Measurements from ENCODE around the gene GIMAP8. TPM values are rescaled to one million over a fixed set of nuclear protein-coding genes. Genes with fewer than 3 reads are reported as not detected.

The GIMAP8 gene
- total RNA-seq, 1 donor from 2014 or later: 28.3 TPM

- H3K36me3 ChIP-seq: no peaks in the 10 kb centered on the region
- H3K9me3 ChIP-seq: peaks cover 0 to 15% of the 10 kb centered on the region in 2 donors
- no peak overlapping the region for H3K27ac ChIP-seq
- TF ChIP-seq, protein P1, sequence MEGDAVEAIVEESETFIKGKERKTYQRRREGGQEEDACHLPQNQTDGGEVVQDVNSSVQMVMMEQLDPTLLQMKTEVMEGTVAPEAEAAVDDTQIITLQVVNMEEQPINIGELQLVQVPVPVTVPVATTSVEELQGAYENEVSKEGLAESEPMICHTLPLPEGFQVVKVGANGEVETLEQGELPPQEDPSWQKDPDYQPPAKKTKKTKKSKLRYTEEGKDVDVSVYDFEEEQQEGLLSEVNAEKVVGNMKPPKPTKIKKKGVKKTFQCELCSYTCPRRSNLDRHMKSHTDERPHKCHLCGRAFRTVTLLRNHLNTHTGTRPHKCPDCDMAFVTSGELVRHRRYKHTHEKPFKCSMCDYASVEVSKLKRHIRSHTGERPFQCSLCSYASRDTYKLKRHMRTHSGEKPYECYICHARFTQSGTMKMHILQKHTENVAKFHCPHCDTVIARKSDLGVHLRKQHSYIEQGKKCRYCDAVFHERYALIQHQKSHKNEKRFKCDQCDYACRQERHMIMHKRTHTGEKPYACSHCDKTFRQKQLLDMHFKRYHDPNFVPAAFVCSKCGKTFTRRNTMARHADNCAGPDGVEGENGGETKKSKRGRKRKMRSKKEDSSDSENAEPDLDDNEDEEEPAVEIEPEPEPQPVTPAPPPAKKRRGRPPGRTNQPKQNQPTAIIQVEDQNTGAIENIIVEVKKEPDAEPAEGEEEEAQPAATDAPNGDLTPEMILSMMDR (IDR thresholded peaks at IDR 0.05): no peak
- H3K4me1 ChIP-seq: no peaks in the 10 kb centered on the region
- intact Hi-C loops (cut with DNase I): no loop called here
- no peak for DNase-seq (ENCODE audit: low spot score in 2 of 2)
- H3K4me3 ChIP-seq: no peak overlapping the region
- H3K27me3 ChIP-seq: no peaks in the 10 kb centered on the region
Observed at GRCh38 chr7:150444674-150445365, 5.6 kb upstream of the GIMAP8 start.

- DNase-seq (ENCODE audit: low spot score in 2 of 2): no peak
- Histone ChIP-seq H3K9me3 (peaks cover 0 to 6% of the 10 kb centered on the region in 2 donors), H3K36me3 (no peaks in the 10 kb centered on the region), H3K27ac (no peak overlapping the region), H3K4me3 (no peak overlapping the region), H3K27me3 (no peaks in the 10 kb centered on the region), H3K4me1 (no peaks in the 10 kb centered on the region)
- TF ChIP-seq, protein P1 (IDR thresholded peaks at IDR 0.05): no peak
- intact Hi-C loops (cut with DNase I): no loop called here
Observed at GRCh38 chr7:150446288-150446938, 4.0 kb upstream of the GIMAP8 start.

DNA sequence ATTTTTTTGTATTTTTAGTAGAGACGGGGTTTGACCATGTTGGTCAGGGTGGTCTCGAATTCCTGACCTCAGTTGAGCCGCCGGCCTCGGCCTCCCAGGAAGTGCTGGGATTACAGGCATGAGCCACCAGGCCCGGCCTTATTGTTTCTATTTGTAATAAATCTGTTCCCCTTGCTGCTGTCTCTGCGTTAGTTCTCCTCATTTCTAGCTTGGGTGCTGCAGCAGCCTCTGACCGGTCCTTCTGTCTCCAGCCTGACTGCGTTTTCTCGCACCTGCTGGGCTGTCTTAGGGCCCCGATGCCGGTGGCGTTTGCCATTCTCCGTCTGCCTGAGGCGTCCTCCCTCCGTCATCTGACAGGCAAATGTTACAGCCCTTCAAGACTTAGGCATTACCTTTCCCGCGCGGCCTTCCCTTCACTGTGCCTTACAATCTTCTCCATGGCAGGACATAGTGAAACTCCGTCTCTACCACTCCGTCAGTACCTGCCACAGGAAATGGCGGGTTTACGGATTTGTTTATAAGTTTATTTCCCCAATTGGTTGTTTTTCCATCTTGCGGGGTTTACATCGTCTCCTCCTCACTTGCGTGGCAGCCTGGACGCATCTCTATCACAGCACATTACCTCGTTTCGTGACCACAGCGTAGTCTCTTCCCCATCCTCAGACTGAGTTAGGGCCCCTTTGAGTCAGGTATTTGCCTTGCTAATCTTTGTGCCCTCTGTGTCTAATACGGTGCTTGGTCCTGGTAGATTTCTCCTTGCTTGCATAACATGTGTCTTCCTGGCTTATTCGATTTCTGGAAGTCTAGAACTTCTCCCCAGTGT lies 2.3 kb upstream of the GIMAP8 start:
- Histone ChIP-seq H3K9me3 (no peaks in the 10 kb centered on the region), H3K27me3 (no peaks in the 10 kb centered on the region), H3K27ac (no peak overlapping the region), H3K4me1 (no peaks in the 10 kb centered on the region), H3K4me3 (no peak overlapping the region), H3K36me3 (no peaks in the 10 kb centered on the region)
- intact Hi-C loops (cut with DNase I): no loop called here
- TF ChIP-seq, protein P1 (IDR thresholded peaks at IDR 0.05): no peak
- no peak for DNase-seq (ENCODE audit: low spot score in 2 of 2)

- TF ChIP-seq, protein P1 (IDR thresholded peaks at IDR 0.05): peak in 2 of 3 experiments; percentile 55 to 64
- Histone ChIP-seq H3K27me3 (no peaks in the 10 kb centered on the region), H3K4me1 (no peaks in the 10 kb centered on the region), H3K9me3 (no peaks in the 10 kb centered on the region), H3K4me3 (no peak overlapping the region), H3K36me3 (no peaks in the 10 kb centered on the region), H3K27ac (no peak overlapping the region)
- DNase-seq (ENCODE audit: low spot score in 2 of 2): peak; percentile 27 to 79
- intact Hi-C loops (cut with DNase I): no loop called here
Observed at GRCh38 chr7:150448789-150449147, 1.7 kb upstream of the GIMAP8 start.

GRCh38 chr7:150449206-150449952 lies 1.1 kb upstream of the GIMAP8 start:
- H3K27ac ChIP-seq: no peak overlapping the region

More at GRCh38 chr7:150449206-150449952, 1.1 kb upstream of the GIMAP8 start:
- Histone ChIP-seq H3K4me3 (no peak overlapping the region), H3K9me3 (no peaks in the 10 kb centered on the region), H3K27me3 (no peaks in the 10 kb centered on the region), H3K4me1 (no peaks in the 10 kb centered on the region), H3K36me3 (no peaks in the 10 kb centered on the region)
- TF ChIP-seq, protein P1 (IDR thresholded peaks at IDR 0.05): no peak
- intact Hi-C loops (cut with DNase I): no loop called here
- DNase-seq (ENCODE audit: low spot score in 2 of 2): no peak
